HepG2 (cell line): Measurements from ENCODE around the gene LRRC15. TPM values are rescaled to one million over a fixed set of nuclear protein-coding genes. Genes with fewer than 3 reads are reported as not detected.

ENCODE experiments used
- FOXA3 ChIP-seq: IDR thresholded peaks from 2 replicates; pipeline ENCODE4 v1.6.1; 2016; ENCODE audit warnings: missing genetic modification reagents, missing compliant biosample characterization
- ISL2 ChIP-seq: sonication (generic); formaldehyde crosslinking; IDR thresholded peaks from 2 replicates; pipeline ENCODE4 v1.5.0; 2020; ENCODE audit warnings: missing genetic modification reagents
- KDM2A ChIP-seq: sonication (generic); formaldehyde crosslinking; IDR thresholded peaks from 2 replicates; pipeline ENCODE4 v1.4.0; 2020; ENCODE audit warnings: low read depth, missing genetic modification reagents, borderline replicate concordance
- NCOA2 ChIP-seq: sonication (generic); formaldehyde crosslinking; IDR thresholded peaks from 2 replicates; pipeline ENCODE4 v1.8.0; 2022; ENCODE audit warnings: inconsistent platforms
- PHF21A ChIP-seq: sonication (generic); formaldehyde crosslinking; IDR thresholded peaks from 2 replicates; pipeline ENCODE4 v1.5.0; 2020; ENCODE audit warnings: mild to moderate bottlenecking, missing genetic modification reagents
- POLR2AphosphoS5 ChIP-seq: IDR thresholded peaks from 2 replicates; pipeline ENCODE4 v1.6.1; 2012; ENCODE audit warnings: low read depth, low read length
- ZNF577 ChIP-seq: sonication (generic); formaldehyde crosslinking; IDR thresholded peaks from 2 replicates; pipeline ENCODE4 v1.4.0; 2020; ENCODE audit warnings: mild to moderate bottlenecking, low read depth, missing genetic modification reagents, borderline replicate concordance
- ZNF652 ChIP-seq: IDR thresholded peaks from 2 replicates; pipeline ENCODE4 v1.6.1; 2016; ENCODE audit warnings: low read depth, borderline replicate concordance
- polyA plus RNA-seq, 8 experiments: library from polyadenylated mRNA; depleted of rRNA in 3 of 8; stranded (reverse) in 7 of 8; unstranded in 1 of 8; fragments of >200 nt; fragmentation: Illumina TruSeq in 4 of 8; extraction: Trizol in 4 of 8; gene quantifications; 2 replicates each; pipeline versions ENCODE4 v1.2.1 to v1.2.3, GENCODE V29; 2011 to 2016; ENCODE audit warnings: low read depth in 4 of 8, missing spikeins in 1 of 8, mixed read lengths in 1 of 8; ENCODE audit not compliant: insufficient read depth in 1 of 8
- total RNA-seq, 5 experiments: library from RNA; depleted of rRNA; stranded (reverse); fragments of >200 nt; fragmentation: Illumina TruSeq; extraction: Trizol; gene quantifications; 2 replicates each; pipeline ENCODE4 v1.2.3, GENCODE V29; 2016; ENCODE audit warnings: low read depth in 1 of 5
- TF ChIP-seq, protein P1 (sequence below): sonication (generic); formaldehyde crosslinking; IDR thresholded peaks from 2 replicates; pipeline ENCODE4 v1.5.0; 2020; ENCODE audit warnings: mild to moderate bottlenecking, missing genetic modification reagents, borderline replicate concordance
- TF ChIP-seq, protein P2 (sequence below): sonication (generic); formaldehyde crosslinking; IDR thresholded peaks from 2 replicates; pipeline ENCODE4 v1.4.0; 2020; ENCODE audit warnings: missing genetic modification reagents
- TF ChIP-seq, protein P3 (sequence below): sonication (generic); formaldehyde crosslinking; IDR thresholded peaks from 2 replicates; pipeline ENCODE4 v1.4.0; 2020; ENCODE audit warnings: missing genetic modification reagents
- TF ChIP-seq, protein P4 (sequence below): sonication (generic); formaldehyde crosslinking; IDR thresholded peaks from one replicate; pipeline ENCODE4 v1.5.1; 2020; ENCODE audit warnings: mild to moderate bottlenecking, missing genetic modification reagents; ENCODE audit errors: not compliant biosample characterization

Gene LRRC15
- total and polyA plus RNA-seq, 2 of the 13 experiments (the other 11 are each of a cell fraction or from before 2014, with no cell fraction given), result not detected

DNA sequence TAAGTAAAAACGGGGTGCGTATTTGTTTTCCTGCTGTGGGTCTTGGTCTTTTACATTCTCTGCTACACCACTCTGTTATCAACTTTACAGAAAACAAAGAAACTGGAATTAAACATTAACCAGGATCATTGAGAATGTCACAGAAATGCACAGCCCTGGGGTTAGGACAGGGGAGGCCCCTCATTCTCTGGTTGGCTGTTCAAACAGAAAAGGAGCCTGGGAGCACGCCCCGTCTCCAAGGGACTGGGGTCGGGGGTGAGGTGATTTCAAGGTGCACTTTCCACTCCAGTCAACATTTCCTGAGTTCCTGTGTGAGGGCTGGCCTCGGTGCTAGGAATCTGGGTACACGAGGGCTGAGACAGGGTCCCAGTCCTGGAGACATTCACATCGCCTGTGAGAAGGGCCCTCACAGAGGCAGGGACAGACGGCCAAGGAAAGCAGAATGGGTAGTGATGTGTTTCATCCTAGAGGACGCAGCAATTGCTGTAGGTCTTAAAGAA, 48.7 kb downstream of the LRRC15 start (continued):
- TF ChIP-seq, protein P1, sequence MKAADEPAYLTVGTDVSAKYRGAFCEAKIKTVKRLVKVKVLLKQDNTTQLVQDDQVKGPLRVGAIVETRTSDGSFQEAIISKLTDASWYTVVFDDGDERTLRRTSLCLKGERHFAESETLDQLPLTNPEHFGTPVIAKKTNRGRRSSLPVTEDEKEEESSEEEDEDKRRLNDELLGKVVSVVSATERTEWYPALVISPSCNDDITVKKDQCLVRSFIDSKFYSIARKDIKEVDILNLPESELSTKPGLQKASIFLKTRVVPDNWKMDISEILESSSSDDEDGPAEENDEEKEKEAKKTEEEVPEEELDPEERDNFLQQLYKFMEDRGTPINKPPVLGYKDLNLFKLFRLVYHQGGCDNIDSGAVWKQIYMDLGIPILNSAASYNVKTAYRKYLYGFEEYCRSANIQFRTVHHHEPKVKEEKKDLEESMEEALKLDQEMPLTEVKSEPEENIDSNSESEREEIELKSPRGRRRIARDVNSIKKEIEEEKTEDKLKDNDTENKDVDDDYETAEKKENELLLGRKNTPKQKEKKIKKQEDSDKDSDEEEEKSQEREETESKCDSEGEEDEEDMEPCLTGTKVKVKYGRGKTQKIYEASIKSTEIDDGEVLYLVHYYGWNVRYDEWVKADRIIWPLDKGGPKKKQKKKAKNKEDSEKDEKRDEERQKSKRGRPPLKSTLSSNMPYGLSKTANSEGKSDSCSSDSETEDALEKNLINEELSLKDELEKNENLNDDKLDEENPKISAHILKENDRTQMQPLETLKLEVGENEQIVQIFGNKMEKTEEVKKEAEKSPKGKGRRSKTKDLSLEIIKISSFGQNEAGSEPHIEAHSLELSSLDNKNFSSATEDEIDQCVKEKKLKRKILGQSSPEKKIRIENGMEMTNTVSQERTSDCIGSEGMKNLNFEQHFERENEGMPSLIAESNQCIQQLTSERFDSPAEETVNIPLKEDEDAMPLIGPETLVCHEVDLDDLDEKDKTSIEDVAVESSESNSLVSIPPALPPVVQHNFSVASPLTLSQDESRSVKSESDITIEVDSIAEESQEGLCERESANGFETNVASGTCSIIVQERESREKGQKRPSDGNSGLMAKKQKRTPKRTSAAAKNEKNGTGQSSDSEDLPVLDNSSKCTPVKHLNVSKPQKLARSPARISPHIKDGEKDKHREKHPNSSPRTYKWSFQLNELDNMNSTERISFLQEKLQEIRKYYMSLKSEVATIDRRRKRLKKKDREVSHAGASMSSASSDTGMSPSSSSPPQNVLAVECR (CRISPR knock-in tag), result peak; percentile 51; the same call in 1 of the 2 replicates
- TF ChIP-seq ZNF577, result no peak
- peak; percentile 91 for TF ChIP-seq PHF21A (CRISPR knock-in tag)
- TF ChIP-seq, protein P2, sequence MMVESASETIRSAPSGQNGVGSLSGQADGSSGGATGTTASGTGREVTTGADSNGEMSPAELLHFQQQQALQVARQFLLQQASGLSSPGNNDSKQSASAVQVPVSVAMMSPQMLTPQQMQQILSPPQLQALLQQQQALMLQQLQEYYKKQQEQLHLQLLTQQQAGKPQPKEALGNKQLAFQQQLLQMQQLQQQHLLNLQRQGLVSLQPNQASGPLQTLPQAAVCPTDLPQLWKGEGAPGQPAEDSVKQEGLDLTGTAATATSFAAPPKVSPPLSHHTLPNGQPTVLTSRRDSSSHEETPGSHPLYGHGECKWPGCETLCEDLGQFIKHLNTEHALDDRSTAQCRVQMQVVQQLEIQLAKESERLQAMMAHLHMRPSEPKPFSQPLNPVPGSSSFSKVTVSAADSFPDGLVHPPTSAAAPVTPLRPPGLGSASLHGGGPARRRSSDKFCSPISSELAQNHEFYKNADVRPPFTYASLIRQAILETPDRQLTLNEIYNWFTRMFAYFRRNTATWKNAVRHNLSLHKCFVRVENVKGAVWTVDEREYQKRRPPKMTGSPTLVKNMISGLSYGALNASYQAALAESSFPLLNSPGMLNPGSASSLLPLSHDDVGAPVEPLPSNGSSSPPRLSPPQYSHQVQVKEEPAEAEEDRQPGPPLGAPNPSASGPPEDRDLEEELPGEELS, result peak; percentile 85
- TF ChIP-seq ISL2 (CRISPR knock-in tag), result peak; percentile 58; the same call in 1 of the 2 replicates
- peak; percentile 71 for TF ChIP-seq NCOA2 (CRISPR knock-in tag)
- TF ChIP-seq, protein P3, sequence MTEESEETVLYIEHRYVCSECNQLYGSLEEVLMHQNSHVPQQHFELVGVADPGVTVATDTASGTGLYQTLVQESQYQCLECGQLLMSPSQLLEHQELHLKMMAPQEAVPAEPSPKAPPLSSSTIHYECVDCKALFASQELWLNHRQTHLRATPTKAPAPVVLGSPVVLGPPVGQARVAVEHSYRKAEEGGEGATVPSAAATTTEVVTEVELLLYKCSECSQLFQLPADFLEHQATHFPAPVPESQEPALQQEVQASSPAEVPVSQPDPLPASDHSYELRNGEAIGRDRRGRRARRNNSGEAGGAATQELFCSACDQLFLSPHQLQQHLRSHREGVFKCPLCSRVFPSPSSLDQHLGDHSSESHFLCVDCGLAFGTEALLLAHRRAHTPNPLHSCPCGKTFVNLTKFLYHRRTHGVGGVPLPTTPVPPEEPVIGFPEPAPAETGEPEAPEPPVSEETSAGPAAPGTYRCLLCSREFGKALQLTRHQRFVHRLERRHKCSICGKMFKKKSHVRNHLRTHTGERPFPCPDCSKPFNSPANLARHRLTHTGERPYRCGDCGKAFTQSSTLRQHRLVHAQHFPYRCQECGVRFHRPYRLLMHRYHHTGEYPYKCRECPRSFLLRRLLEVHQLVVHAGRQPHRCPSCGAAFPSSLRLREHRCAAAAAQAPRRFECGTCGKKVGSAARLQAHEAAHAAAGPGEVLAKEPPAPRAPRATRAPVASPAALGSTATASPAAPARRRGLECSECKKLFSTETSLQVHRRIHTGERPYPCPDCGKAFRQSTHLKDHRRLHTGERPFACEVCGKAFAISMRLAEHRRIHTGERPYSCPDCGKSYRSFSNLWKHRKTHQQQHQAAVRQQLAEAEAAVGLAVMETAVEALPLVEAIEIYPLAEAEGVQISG (CRISPR knock-in tag), result peak; percentile 24
- 0 out of 2 replicates have a peak, but pooled peaks have one; percentile 6 for TF ChIP-seq ZNF652 (CRISPR knock-in tag)
- TF ChIP-seq KDM2A (CRISPR knock-in tag), result peak; percentile 36; the same call in 1 of the 2 replicates
- peak; percentile 74 for TF ChIP-seq POLR2AphosphoS5
- TF ChIP-seq FOXA3 (CRISPR knock-in tag), result peak; percentile 70
- TF ChIP-seq, protein P4, sequence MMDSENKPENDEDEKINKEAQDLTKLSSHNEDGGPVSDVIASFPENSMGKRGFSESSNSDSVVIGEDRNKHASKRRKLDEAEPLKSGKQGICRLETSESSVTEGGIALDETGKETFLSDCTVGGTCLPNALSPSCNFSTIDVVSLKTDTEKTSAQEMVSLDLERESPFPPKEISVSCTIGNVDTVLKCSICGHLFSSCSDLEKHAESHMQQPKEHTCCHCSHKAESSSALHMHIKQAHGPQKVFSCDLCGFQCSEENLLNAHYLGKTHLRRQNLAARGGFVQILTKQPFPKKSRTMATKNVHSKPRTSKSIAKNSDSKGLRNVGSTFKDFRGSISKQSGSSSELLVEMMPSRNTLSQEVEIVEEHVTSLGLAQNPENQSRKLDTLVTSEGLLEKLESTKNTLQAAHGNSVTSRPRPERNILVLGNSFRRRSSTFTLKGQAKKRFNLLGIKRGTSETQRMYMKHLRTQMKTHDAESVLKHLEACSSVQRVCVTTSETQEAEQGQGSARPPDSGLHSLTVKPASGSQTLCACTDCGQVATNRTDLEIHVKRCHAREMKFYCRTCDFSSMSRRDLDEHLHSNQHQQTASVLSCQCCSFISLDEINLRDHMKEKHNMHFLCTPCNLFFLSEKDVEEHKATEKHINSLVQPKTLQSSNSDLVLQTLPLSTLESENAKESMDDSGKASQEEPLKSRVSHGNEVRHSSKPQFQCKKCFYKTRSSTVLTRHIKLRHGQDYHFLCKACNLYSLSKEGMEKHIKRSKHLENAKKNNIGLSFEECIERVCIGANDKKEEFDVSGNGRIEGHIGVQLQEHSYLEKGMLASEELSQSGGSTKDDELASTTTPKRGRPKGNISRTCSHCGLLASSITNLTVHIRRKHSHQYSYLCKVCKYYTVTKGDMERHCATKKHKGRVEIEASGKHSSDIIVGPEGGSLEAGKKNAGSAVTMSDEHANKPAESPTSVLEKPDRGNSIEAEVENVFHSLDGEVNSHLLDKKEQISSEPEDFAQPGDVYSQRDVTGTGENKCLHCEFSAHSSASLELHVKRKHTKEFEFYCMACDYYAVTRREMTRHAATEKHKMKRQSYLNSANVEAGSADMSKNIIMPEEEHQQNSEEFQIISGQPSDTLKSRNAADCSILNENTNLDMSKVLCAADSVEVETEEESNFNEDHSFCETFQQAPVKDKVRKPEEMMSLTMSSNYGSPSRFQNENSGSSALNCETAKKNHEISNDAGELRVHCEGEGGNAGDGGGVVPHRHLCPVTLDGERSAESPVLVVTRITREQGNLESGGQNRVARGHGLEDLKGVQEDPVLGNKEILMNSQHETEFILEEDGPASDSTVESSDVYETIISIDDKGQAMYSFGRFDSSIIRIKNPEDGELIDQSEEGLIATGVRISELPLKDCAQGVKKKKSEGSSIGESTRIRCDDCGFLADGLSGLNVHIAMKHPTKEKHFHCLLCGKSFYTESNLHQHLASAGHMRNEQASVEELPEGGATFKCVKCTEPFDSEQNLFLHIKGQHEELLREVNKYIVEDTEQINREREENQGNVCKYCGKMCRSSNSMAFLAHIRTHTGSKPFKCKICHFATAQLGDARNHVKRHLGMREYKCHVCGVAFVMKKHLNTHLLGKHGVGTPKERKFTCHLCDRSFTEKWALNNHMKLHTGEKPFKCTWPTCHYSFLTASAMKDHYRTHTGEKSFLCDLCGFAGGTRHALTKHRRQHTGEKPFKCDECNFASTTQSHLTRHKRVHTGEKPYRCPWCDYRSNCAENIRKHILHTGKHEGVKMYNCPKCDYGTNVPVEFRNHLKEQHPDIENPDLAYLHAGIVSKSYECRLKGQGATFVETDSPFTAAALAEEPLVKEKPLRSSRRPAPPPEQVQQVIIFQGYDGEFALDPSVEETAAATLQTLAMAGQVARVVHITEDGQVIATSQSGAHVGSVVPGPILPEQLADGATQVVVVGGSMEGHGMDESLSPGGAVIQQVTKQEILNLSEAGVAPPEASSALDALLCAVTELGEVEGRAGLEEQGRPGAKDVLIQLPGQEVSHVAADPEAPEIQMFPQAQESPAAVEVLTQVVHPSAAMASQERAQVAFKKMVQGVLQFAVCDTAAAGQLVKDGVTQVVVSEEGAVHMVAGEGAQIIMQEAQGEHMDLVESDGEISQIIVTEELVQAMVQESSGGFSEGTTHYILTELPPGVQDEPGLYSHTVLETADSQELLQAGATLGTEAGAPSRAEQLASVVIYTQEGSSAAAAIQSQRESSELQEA (CRISPR knock-in tag), result no peak
